Heart left ventricle (tissue), 13 donors: Measurements from ENCODE around the gene TMEM38A.

Source experiments
- CTCF ChIP-seq, 12 donors: fragments of 200-600 bp; sonication (generic) in 4 of 12; IDR thresholded peaks; one replicate each; pipeline versions ENCODE4 v1.5.0 to v1.8.0; 2018 to 2022; ENCODE audit warnings: antibody characterized with exemption in 12 of 12, mild to moderate bottlenecking in 5 of 12
- POLR2A ChIP-seq, 2 donors: fragments of 450-650 bp; IDR thresholded peaks; one replicate each; pipeline ENCODE4 v1.6.1; 2017; ENCODE audit warnings: antibody characterized with exemption in 2 of 2, mild to moderate bottlenecking in 2 of 2, moderate library complexity in 2 of 2
- donor health status: ischemic (EF 13 %, LVEDD 7.1; RV severe dilation, severe dysfunction).
- donor health status: DM: no; HTN: yes; CAD: no.
- donor health status: DM: no; HTN: no; CAD: no.
- donor health status: ischemic (EF 25% LVEDD 6.9; RV normal size, moderate dysfunction).
- donor health status: ischemic (EF 25% LVEDD 5.7; RV mildly dilated, moderate dysfunction).
- donor health status: ischemic (EF 35%, LVEDD 5.7; RV mildly dilated, moderate dysfunction).
- donor health status: nonischemic (EF 11% LVEDD 7.7; RV severe dilation, severe dysfunction).
- donor health status: DM: yes; HTN: yes; CAD: no.
- donor health status: PGD.
- donor health status: ischemic (EF 29% LVEDD 5.4; RV normal size, mild dysfunction).
- donor health status: nonischemic (EF 23%, LVEDD 6.1; RV moderate dilation, normal function).

GRCh38 chr19:16678498-16678897, 17.6 kb downstream of the TMEM38A start:
- TF ChIP-seq POLR2A (IDR thresholded peaks at IDR 0.05) (no peak), CTCF (IDR thresholded peaks at IDR 0.05) (no peak)
